Activated T-cell treated with anti-CD3 and anti-CD28 coated beads, Interleukin-2, amount 50 U/mL, for 24 hours (primary cell): ENCODE results near the gene TRIM69.
"Not testable (repeated sequence)": the region's sequence is repeated elsewhere in the genome, so short reads cannot be mapped to it uniquely, and the experiment has no call there.

Experiments
- DNase-seq: peaks from one replicate; pipeline ENCODE4 v3.0.0-alpha.2; 2020
- H3K27ac Mint-ChIP-seq: 2 replicates; pipeline ENCODE4 v1.8.0; 2020; ENCODE audit warnings: mild to moderate bottlenecking, mixed read lengths
- H3K27me3 Mint-ChIP-seq: 2 replicates; pipeline ENCODE4 v1.8.0; 2020; ENCODE audit warnings: mixed read lengths
- H3K36me3 Mint-ChIP-seq: 2 replicates; pipeline ENCODE4 v1.8.0; 2020; ENCODE audit warnings: low read depth, mixed read lengths
- H3K4me1 Mint-ChIP-seq: 2 replicates; pipeline ENCODE4 v1.8.0; 2020; ENCODE audit warnings: low read depth, mixed read lengths
- H3K4me3 Mint-ChIP-seq: 2 replicates; pipeline ENCODE4 v1.8.0; 2020; ENCODE audit warnings: mild to moderate bottlenecking, moderate library complexity, mixed read lengths
- H3K9me3 Mint-ChIP-seq: 2 replicates; pipeline ENCODE4 v1.8.0; 2020; ENCODE audit warnings: mixed read lengths

The TRIM69 gene

DNA sequence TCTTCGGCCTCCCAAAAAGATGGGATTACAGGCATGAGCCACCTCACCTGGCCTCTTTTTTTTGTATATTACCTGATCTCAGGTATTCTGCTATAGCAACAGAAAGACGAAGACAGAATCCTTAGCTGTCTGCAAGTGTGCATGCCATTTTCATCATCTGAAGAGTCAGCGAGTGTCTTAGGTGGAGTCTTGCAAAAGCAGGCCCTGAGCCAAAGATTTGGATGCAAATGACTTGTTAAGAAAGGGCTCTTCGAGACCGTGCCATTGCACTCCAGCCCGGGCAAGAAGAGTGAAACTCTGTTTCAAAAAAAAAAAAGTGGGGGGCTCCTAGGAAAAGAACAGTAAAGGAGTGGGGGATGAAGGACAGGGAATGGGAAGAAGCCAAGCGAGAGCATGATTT lies 10.2 kb upstream of the TRIM69 start:
- Mint-ChIP-seq H3K9me3 (no peaks in the 10 kb centered on the region), H3K27ac (peak overlapping the region; percentile 100), H3K4me1 (peaks cover 70% of the 10 kb centered on the region), H3K4me3 (peak overlapping the region; percentile 87), H3K36me3 (peaks cover 25% of the 10 kb centered on the region), H3K27me3 (no peaks in the 10 kb centered on the region)
- no peak for DNase-seq

- Mint-ChIP-seq H3K27me3 (no peaks in the 10 kb centered on the region), H3K4me1 (peaks cover 70% of the 10 kb centered on the region), H3K27ac (peak overlapping the region; percentile 100), H3K36me3 (peaks cover 32% of the 10 kb centered on the region), H3K9me3 (no peaks in the 10 kb centered on the region), H3K4me3 (peak overlapping the region; percentile 87)
- DNase-seq = peak; percentile 65
Measured at GRCh38 chr15:44726568-44727484, 9.5 kb upstream of the TRIM69 start.

GRCh38 chr15:44727485-44728231 lies 8.7 kb upstream of the TRIM69 start:
- H3K4me3 Mint-ChIP-seq = peak overlapping the region; percentile 87
- H3K36me3 Mint-ChIP-seq = peaks cover 40% of the 10 kb centered on the region
- no peaks in the 10 kb centered on the region for H3K9me3 Mint-ChIP-seq
- H3K4me1 Mint-ChIP-seq = peaks cover 72% of the 10 kb centered on the region
- H3K27ac Mint-ChIP-seq = peak overlapping the region; percentile 100
- no peaks in the 10 kb centered on the region for H3K27me3 Mint-ChIP-seq
- no peak for DNase-seq

DNA sequence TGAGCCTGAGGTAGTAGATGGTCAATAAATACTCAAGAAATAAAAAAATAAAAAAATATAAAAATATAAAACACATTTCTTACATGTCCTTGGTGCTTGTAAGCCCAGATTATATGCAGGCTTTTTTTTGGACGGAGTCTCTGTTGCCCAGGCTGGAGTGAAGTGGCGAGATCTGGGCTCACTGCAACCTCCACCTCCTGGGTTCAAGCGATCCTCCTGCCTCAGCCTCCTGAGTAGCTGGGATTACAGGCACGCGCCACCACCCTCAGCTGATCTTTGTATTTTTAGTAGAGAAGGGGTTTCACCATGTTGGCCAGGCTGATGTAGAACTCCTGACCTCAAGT lies 8.1 kb upstream of the TRIM69 start:
- Mint-ChIP-seq H3K27ac (peak overlapping the region; percentile 100), H3K4me3 (peak overlapping the region; percentile 100), H3K4me1 (peaks cover 70% of the 10 kb centered on the region), H3K36me3 (peaks cover 42% of the 10 kb centered on the region)
- H3K9me3 Mint-ChIP-seq, DNase-seq, H3K27me3 Mint-ChIP-seq: not testable (repeated sequence)

DNA sequence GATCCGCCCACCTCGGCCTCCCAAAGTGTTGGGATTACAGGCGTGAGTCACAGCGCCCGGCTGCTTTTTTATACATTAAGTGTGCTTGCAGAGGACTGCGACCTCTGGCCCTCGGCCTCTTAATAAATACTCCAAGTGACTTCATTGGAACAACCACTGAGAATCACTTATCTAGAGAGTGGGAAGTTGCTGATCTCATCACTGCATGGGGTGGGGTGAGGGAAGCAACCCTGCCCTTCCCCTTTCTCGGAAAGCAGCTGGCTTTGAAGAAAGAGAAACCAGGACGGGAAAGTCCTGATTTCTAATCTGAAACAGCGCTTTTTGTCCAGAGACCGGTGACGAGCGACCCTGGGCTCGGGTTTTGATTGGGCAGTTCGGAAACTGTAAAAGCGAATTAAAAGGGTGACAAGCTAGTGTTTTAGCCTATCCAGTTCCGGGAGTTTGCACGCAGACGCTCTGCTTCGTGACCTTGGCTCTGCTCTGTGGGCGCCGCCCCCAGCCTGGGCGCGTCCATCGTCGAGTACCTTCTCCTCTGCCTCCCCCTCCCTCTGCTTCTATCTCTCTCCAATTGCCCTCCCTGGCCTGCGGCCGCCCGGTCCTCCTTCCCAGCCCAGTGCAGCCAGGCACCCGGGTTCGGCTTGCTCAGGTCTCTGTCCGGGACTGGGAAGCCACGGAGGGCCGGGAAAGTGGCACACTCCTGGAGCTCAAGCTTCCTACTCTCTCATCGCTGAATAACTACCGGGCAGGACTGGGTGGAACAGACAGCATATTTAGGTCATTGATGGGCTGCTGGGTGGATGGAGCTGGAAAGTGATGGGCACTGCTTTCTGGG lies 7.5 kb upstream of the TRIM69 start:
- Mint-ChIP-seq H3K27ac (peak overlapping the region; percentile 100), H3K4me1 (peaks cover 73% of the 10 kb centered on the region), H3K9me3 (no peaks in the 10 kb centered on the region), H3K4me3 (peak overlapping the region; percentile 100), H3K27me3 (no peaks in the 10 kb centered on the region), H3K36me3 (peaks cover 48% of the 10 kb centered on the region)
- DNase-seq = peak; percentile 94

DNA sequence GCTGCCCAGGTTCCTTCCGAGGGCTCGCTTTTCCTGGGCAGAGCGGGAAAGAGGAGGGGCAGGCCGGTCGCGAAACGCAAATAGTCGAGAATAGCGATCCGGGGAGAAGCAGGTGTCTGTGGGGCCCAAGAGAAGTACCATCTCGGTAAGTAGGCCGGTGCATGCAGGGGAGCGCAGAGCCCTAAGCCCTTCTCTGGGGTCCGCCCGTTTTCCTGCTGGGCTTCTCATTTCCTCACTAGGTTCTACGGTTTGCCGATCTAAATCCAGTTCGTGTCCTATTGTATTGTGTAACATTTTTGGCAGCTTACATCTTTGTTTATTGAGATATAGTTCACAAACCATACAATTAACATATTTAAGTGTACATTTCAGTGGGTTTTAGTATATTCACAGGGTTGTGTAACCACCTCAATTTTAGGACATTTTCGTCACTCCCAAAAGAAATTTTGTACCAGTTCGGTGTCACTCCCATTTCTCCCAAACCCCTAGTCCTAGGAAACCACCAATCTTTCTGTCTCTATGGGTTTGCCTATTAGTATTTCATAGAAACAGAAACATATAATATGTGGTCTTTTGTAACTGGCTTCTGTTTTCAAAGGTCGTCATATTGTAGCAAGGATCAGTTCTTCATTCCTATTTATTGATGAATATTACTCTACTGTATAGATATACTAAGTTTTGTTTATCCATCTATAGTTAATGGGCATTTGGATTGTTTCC lies 6.8 kb upstream of the TRIM69 start:
- Mint-ChIP-seq H3K27me3 (no peaks in the 10 kb centered on the region), H3K36me3 (peaks cover 49% of the 10 kb centered on the region), H3K27ac (peak overlapping the region; percentile 100), H3K4me1 (peaks cover 72% of the 10 kb centered on the region), H3K9me3 (no peaks in the 10 kb centered on the region), H3K4me3 (peak overlapping the region; percentile 100)
- DNase-seq = no peak

- Mint-ChIP-seq H3K4me3 (peak overlapping the region; percentile 78), H3K4me1 (peaks cover 74% of the 10 kb centered on the region), H3K36me3 (peaks cover 39% of the 10 kb centered on the region), H3K9me3 (no peaks in the 10 kb centered on the region), H3K27ac (peak overlapping the region; percentile 95), H3K27me3 (no peaks in the 10 kb centered on the region)
- no peak for DNase-seq
Measured at GRCh38 chr15:44734839-44735481, 1.4 kb upstream of the TRIM69 start.

GRCh38 chr15:44735482-44736180 lies 697 bp upstream of the TRIM69 start:
- Mint-ChIP-seq H3K27me3 (no peaks in the 10 kb centered on the region), H3K27ac (peak overlapping the region; percentile 95), H3K36me3 (peaks cover 33% of the 10 kb centered on the region), H3K9me3 (no peaks in the 10 kb centered on the region), H3K4me1 (peaks cover 71% of the 10 kb centered on the region), H3K4me3 (peak overlapping the region; percentile 78)
- DNase-seq = peak; percentile 58

DNA sequence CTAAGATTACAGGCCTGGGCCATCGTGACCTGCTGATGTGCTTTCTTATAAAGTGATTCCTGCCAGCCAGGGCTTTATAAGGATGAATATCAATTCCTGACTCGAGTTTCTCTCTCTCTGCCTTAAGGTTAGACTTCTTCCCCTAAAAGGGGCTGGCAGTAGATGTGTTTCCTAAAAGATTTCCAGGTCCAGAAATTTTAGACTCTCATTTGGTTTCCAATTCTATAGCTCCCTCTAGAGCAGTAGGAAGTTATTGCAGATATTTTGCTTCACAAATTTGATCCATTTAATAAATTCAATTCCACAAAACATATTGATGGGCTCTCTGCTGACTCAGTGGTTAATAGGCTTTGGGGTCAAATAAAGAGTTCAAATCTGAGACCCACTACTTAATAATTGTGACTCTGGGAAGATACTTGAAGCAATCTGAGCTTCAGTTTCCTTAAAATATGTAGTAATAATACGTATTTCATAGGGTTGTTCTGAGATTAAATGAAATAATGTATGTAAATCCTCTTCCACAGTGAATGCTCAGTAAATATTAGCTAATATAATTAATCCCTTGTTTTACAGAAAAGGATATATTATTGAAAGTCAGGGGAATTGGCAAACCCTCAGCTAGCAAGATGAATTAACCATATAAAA lies 2.1 kb downstream of the TRIM69 start:
- Mint-ChIP-seq H3K9me3 (no peaks in the 10 kb centered on the region), H3K4me1 (peaks cover 51% of the 10 kb centered on the region), H3K27me3 (no peaks in the 10 kb centered on the region), H3K4me3 (peak overlapping the region; percentile 60), H3K27ac (peak overlapping the region; percentile 81), H3K36me3 (peaks cover 9% of the 10 kb centered on the region)
- no peak for DNase-seq

DNA sequence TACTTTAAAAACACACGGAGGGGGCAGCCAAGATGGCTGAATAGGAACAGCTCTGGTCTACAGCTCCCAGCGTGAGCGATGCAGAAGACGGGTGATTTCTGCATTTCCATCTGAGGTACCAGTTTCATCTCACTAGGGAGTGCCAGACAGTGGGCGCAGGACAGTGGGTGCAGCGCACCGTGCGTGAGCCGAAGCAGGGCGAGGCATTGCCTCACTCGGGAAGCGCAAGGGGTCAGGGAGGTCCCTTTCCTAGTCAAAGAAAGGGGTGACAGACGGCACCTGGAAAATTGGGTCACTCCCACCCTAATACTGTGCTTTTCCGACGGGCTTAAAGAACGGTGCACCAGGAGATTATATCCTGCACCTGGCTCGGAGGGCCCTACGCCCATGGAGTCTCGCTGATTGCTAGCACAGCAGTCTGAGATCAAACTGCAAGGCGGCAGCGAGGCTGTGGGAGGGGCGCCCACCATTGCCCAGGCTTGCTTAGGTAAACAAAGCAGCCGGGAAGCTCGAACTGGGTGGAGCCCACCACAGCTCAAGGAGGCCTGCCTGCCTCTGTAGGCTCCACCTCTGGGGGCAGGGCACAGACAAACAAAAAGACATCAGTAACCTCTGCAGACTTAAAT lies 3.0 kb downstream of the TRIM69 start:
- H3K4me1 Mint-ChIP-seq = peaks cover 43% of the 10 kb centered on the region
- not testable (repeated sequence) for DNase-seq, H3K4me3 Mint-ChIP-seq, H3K27ac Mint-ChIP-seq, H3K36me3 Mint-ChIP-seq, H3K9me3 Mint-ChIP-seq, H3K27me3 Mint-ChIP-seq

GRCh38 chr15:44743454-44743853 lies 7.1 kb downstream of the TRIM69 start:
- peaks cover 12% of the 10 kb centered on the region for H3K4me1 Mint-ChIP-seq
- H3K9me3 Mint-ChIP-seq, DNase-seq, H3K36me3 Mint-ChIP-seq, H3K27ac Mint-ChIP-seq, H3K4me3 Mint-ChIP-seq, H3K27me3 Mint-ChIP-seq: not testable (repeated sequence)

- Mint-ChIP-seq H3K4me1 (peaks cover 23% of the 10 kb centered on the region), H3K27ac (no peak overlapping the region), H3K36me3 (peaks cover 23% of the 10 kb centered on the region), H3K4me3 (no peak overlapping the region), H3K27me3 (no peaks in the 10 kb centered on the region), H3K9me3 (peaks cover 22% of the 10 kb centered on the region)
- DNase-seq = no peak
Measured at GRCh38 chr15:44753345-44753744, 17.0 kb downstream of the TRIM69 start.
